H1 (cell line): Measurements from ENCODE around the gene LPP. TPM values are rescaled to one million over a fixed set of nuclear protein-coding genes. Genes with fewer than 3 reads are reported as not detected.

Experiments
- CTCF ChIA-PET: fragments of 300-600 bp; sonication (Branson Sonifier 250); formaldehyde crosslinking; loops from one replicate; lab custom pipeline; 2021; ENCODE audit not compliant: partially characterized antibody; lab: Charles Lee
- POLR2A ChIA-PET: fragments of 300-600 bp; sonication (Branson Sonifier 250); formaldehyde crosslinking; loops from one replicate; lab custom pipeline; 2021; ENCODE audit warnings: inconsistent platforms; ENCODE audit not compliant: partially characterized antibody; lab: Charles Lee
- DNase-seq, 2 experiments: peaks; one replicate each; pipeline versions ENCODE4 v3.0.0 to v3.0.0-alpha.2; 2010 to 2022; ENCODE audit warnings: low spot score in 2 of 2, low read depth in 1 of 2, mixed read lengths in 1 of 2
- FAIRE-seq: peaks from 2 replicates; lab custom pipeline; 2011; peaks lifted over from hg19 to GRCh38; lab: Jason Lieb, UNC
- H2AFZ ChIP-seq: 2 replicates; pipeline ENCODE4 v1.8.1; 2012; ENCODE audit warnings: low read length, inconsistent platforms
- H2AK5ac ChIP-seq: 2 replicates; pipeline ENCODE4 v1.6.1; 2013; ENCODE audit warnings: low read depth, low read length
- H2BK120ac ChIP-seq: replicated peaks from 2 replicates; pipeline ENCODE3; 2013; ENCODE audit warnings: low read depth, low read length, inconsistent platforms
- H2BK12ac ChIP-seq: 2 replicates; pipeline ENCODE4 v1.6.1; 2013; ENCODE audit warnings: low read depth, low read length
- H2BK15ac ChIP-seq: 2 replicates; pipeline ENCODE4 v1.6.1; 2013; ENCODE audit warnings: low read length
- H2BK20ac ChIP-seq: 2 replicates; pipeline ENCODE4 v1.6.1; 2013; ENCODE audit warnings: low read length
- H2BK5ac ChIP-seq: 2 replicates; pipeline ENCODE4 v1.6.1; 2013; ENCODE audit warnings: low read depth, low read length
- H3K14ac ChIP-seq: 2 replicates; pipeline ENCODE4 v1.6.1; 2013; ENCODE audit warnings: inconsistent platforms; ENCODE audit not compliant: insufficient read length
- H3K18ac ChIP-seq: 2 replicates; pipeline ENCODE4 v1.6.1; 2013; ENCODE audit warnings: low read length; ENCODE audit errors: extremely low read depth
- H3K23ac ChIP-seq: 2 replicates; pipeline ENCODE4 v1.6.1; 2013; ENCODE audit warnings: inconsistent platforms; ENCODE audit not compliant: insufficient read length
- H3K23me2 ChIP-seq: 2 replicates; pipeline ENCODE4 v1.6.1; 2013; ENCODE audit warnings: low read depth, low read length
- H3K27ac ChIP-seq: 2 replicates; pipeline ENCODE4 v1.6.1; 2011; ENCODE audit warnings: low read depth, low read length, inconsistent platforms
- H3K27me3 ChIP-seq, 4 experiments: replicated peaks in 1 of 4; 1 replicate in 1 of 4; 2 replicates in 3 of 4; pipeline versions ENCODE4 v1.6.1 to v1.8.1; 2011 to 2013; ENCODE audit warnings: low read length in 3 of 4, mild to moderate bottlenecking in 3 of 4, inconsistent platforms in 2 of 4, mixed read lengths in 2 of 4, moderate library complexity in 1 of 4; ENCODE audit not compliant: control insufficient read depth in 3 of 4, insufficient read depth in 3 of 4; ENCODE audit errors: extremely low read depth in 1 of 4
- H3K36me3 ChIP-seq, 4 experiments: 2 replicates each; pipeline versions ENCODE4 v1.6.1 to v1.8.1; 2011 to 2013; ENCODE audit warnings: mild to moderate bottlenecking in 4 of 4, low read length in 3 of 4, moderate library complexity in 2 of 4, control low read depth in 1 of 4, inconsistent platforms in 1 of 4; ENCODE audit not compliant: insufficient read depth in 4 of 4, control insufficient read depth in 2 of 4
- H3K4ac ChIP-seq: replicated peaks from 2 replicates; pipeline ENCODE3; 2013; ENCODE audit warnings: low read length, low read depth, mixed read lengths, inconsistent platforms; ENCODE audit not compliant: insufficient read length
- H3K4me1 ChIP-seq, 4 experiments: replicated peaks in 1 of 4; 1 replicate in 1 of 4; 2 replicates in 3 of 4; pipeline versions ENCODE4 v1.6.1 to v1.8.1; 2011 to 2013; ENCODE audit warnings: low read length in 3 of 4, inconsistent platforms in 2 of 4, mixed read lengths in 1 of 4; ENCODE audit not compliant: insufficient read depth in 4 of 4, control insufficient read depth in 3 of 4
- H3K4me2 ChIP-seq, 2 experiments: 2 replicates each; pipeline versions ENCODE4 v1.6.1 to v1.8.1; 2011 to 2013; ENCODE audit warnings: low read depth in 2 of 2, low read length in 2 of 2, control low read depth in 1 of 2, inconsistent platforms in 1 of 2, mild to moderate bottlenecking in 1 of 2; ENCODE audit not compliant: insufficient read depth in 1 of 2
- H3K4me3 ChIP-seq, 4 experiments: fragments of 200-600, 300-600 bp in 1 of 4; sonication (generic), shearing (Covaris generic), sonication (Bioruptor Twin) in 1 of 4; 2 replicates each; pipeline versions ENCODE4 v1.5.1 to v1.8.1; 2011 to 2016; ENCODE audit warnings: low read length in 4 of 4, low read depth in 3 of 4, control low read depth in 2 of 4, inconsistent platforms in 2 of 4, mild to moderate bottlenecking in 2 of 4, mixed read lengths in 1 of 4, moderate library complexity in 1 of 4; ENCODE audit not compliant: insufficient read depth in 2 of 4; ENCODE audit errors: extremely low read depth in 1 of 4
- H3K56ac ChIP-seq: replicated peaks from 2 replicates; pipeline ENCODE3; 2013; ENCODE audit warnings: low read depth, mild to moderate bottlenecking, mixed read lengths, low read length, inconsistent platforms; ENCODE audit not compliant: insufficient read length
- H3K79me1 ChIP-seq: 2 replicates; pipeline ENCODE4 v1.6.1; 2013; ENCODE audit warnings: low read depth, low read length, control low read depth
- H3K79me2 ChIP-seq, 2 experiments: 2 replicates each; pipeline versions ENCODE4 v1.6.1 to v1.8.1; 2012 to 2013; ENCODE audit warnings: low read length in 2 of 2, mild to moderate bottlenecking in 2 of 2, inconsistent platforms in 1 of 2; ENCODE audit not compliant: insufficient read depth in 2 of 2, control insufficient read depth in 1 of 2
- H3K9ac ChIP-seq, 4 experiments: replicated peaks in 1 of 4; 1 replicate in 1 of 4; 2 replicates in 3 of 4; pipeline versions ENCODE4 v1.6.1 to v1.8.1; 2011 to 2013; ENCODE audit warnings: low read depth in 3 of 4, low read length in 3 of 4, control low read depth in 2 of 4, mild to moderate bottlenecking in 2 of 4, moderate library complexity in 2 of 4, inconsistent platforms in 1 of 4; ENCODE audit errors: extremely low read depth in 1 of 4
- H3K9me3 ChIP-seq, 2 experiments: 2 replicates each; pipeline versions ENCODE4 v1.6.1 to v1.8.1; 2012 to 2013; ENCODE audit warnings: mild to moderate bottlenecking in 2 of 2, moderate library complexity in 2 of 2, control low read depth in 1 of 2, inconsistent platforms in 1 of 2, low read depth in 1 of 2, low read length in 1 of 2, mixed read lengths in 1 of 2; ENCODE audit not compliant: insufficient read depth in 2 of 2
- H4K20me1 ChIP-seq, 2 experiments: replicated peaks in 1 of 2; 2 replicates each; pipeline versions ENCODE3 to v1.8.1; 2011 to 2013; ENCODE audit warnings: inconsistent platforms in 2 of 2, low read length in 2 of 2, mild to moderate bottlenecking in 1 of 2; ENCODE audit not compliant: insufficient read depth in 2 of 2, control insufficient read depth in 1 of 2
- H4K5ac ChIP-seq: 2 replicates; pipeline ENCODE4 v1.6.1; 2013; ENCODE audit warnings: low read length, low read depth, mixed read lengths, inconsistent platforms; ENCODE audit not compliant: insufficient read length
- H4K8ac ChIP-seq: 2 replicates; pipeline ENCODE4 v1.8.0; 2013; ENCODE audit warnings: mild to moderate bottlenecking, moderate library complexity, low read length, inconsistent platforms; ENCODE audit not compliant: insufficient read depth; ENCODE audit errors: extremely low read depth
- H4K91ac ChIP-seq: replicated peaks from 2 replicates; pipeline ENCODE3; 2013; ENCODE audit warnings: low read length, mixed read lengths, inconsistent platforms; ENCODE audit not compliant: insufficient read length
- BACH1 ChIP-seq: IDR thresholded peaks from 2 replicates; pipeline ENCODE4 v1.6.1; 2012; ENCODE audit warnings: low read length, improper control_type of control experiment
- CREB1 ChIP-seq: IDR thresholded peaks from 2 replicates; pipeline ENCODE4 v1.6.1; 2012; ENCODE audit warnings: inconsistent platforms
- EP300 ChIP-seq, 2 experiments: IDR thresholded peaks; 1 replicate in 1 of 2; 2 replicates in 1 of 2; pipeline ENCODE4 v1.6.1; 2011 to 2012; ENCODE audit warnings: low read depth in 2 of 2, low read length in 2 of 2, mild to moderate bottlenecking in 2 of 2, borderline replicate concordance in 1 of 2, inconsistent platforms in 1 of 2, moderate library complexity in 1 of 2
- GTF2F1 ChIP-seq: IDR thresholded peaks from 2 replicates; pipeline ENCODE4 v1.6.1; 2012; ENCODE audit warnings: low read depth, low read length, improper control_type of control experiment, borderline replicate concordance
- JUN ChIP-seq: IDR thresholded peaks from 2 replicates; pipeline ENCODE4 v1.6.1; 2011; ENCODE audit warnings: low read depth, mild to moderate bottlenecking, improper control_type of control experiment, low read length
- SP2 ChIP-seq: IDR thresholded peaks from 2 replicates; pipeline ENCODE4 v1.6.1; 2012; ENCODE audit warnings: mild to moderate bottlenecking, low read length, inconsistent platforms
- TCF12 ChIP-seq: IDR thresholded peaks from 2 replicates; pipeline ENCODE4 v1.6.1; 2011; ENCODE audit warnings: low read depth, mild to moderate bottlenecking, low read length
- TEAD4 ChIP-seq: IDR thresholded peaks from 2 replicates; pipeline ENCODE4 v1.6.1; 2012; ENCODE audit warnings: low read depth, low read length, inconsistent platforms, mixed read lengths
- ZNF274 ChIP-seq: IDR thresholded peaks from 2 replicates; pipeline ENCODE4 v1.7.0; 2012; ENCODE audit warnings: low read length, borderline replicate concordance; ENCODE audit errors: extremely low read depth
- WGBS, 2 experiments: shearing (Covaris generic) in 1 of 2; methylation state at CpG; one replicate each; pipeline versions ENCODE4 v1.1.6 to v1.1.7; 2013 to 2015; ENCODE audit warnings: low lambda C conversion rate in 2 of 2, mixed read lengths in 2 of 2, inconsistent platforms in 1 of 2, low coverage in 1 of 2, missing lambda C conversion rate in 1 of 2; ENCODE audit not compliant: insufficient replicate concordance in 2 of 2, insufficient coverage in 1 of 2, insufficient read length in 1 of 2; ENCODE audit errors: extremely low coverage in 1 of 2, missing lambda C conversion rate in 1 of 2; 5-methylcytosine and 5-hydroxymethylcytosine counted together
- polyA plus RNA-seq, 7 experiments: library from polyadenylated mRNA; depleted of rRNA in 3 of 7; stranded (reverse) in 5 of 7; unstranded in 2 of 7; fragments of >200 nt in 5 of 7; fragments of 200-250 nt in 2 of 7; gene quantifications; 1 replicate in 5 of 7; 2 replicates in 1 of 7; 4 replicates in 1 of 7; pipeline versions ENCODE4 v1.2.1 to v1.2.3, GENCODE V29; 2011 to 2013; ENCODE audit warnings: missing spikeins in 2 of 7, mixed read lengths in 2 of 7
- total RNA-seq: library from RNA; stranded (reverse); fragmentation: NEBNext Ultra II Directional; extraction: Animal tissue kit (Norgen Biotek cat#: 25700); gene quantifications from 2 replicates; pipeline ENCODE4 v1.2.1, GENCODE V29; 2021

The LPP gene
- total and polyA plus RNA-seq, 2 of the 8 experiments (the other 6 are each of a cell fraction or from before 2014, with no cell fraction given), result 10.0 to 53.3 TPM

DNA sequence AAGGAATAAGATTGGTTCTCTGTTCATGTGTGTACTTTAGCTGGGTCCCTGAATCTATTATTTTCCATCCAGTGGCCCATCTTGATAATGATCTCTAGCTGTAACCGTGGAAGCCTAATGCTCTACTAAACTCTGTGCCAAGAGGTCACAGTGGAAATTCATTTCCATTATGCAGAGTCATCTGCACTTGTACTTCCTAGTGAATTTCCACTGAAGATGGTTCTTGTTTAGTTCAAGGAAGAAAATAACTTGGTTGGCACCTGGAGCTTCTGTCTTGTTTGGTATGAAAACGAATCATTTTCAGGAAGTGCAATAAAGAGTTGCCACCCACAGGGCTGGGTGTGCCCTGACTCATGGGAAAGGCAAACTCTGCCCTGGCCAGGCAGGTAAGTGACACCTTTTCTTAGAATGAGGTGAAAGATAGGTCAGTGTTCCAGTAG is 10.3 kb downstream of the LPP start:
- POLR2A ChIA-PET, result interaction anchor here (1.3 to 4.3 kb wide), 2 partner anchors 9 to 11 kb away, joined by 4 to 19 read pairs; partner anchors contain the start of gene LPP
- Histone ChIP-seq H2AK5ac (no peak overlapping the region), H2BK20ac (no peak overlapping the region), H3K36me3 (no peaks in the 10 kb centered on the region), H2BK120ac (no peak overlapping the region), H3K27me3 (no peaks in the 10 kb centered on the region), H3K4me3 (no peak overlapping the region), H4K5ac (no peak overlapping the region), H2BK5ac (no peak overlapping the region), H3K14ac (no peak overlapping the region), H2BK12ac (no peak overlapping the region), H3K79me2 (peaks cover 0 to 86% of the 10 kb centered on the region in 2 experiments; a peak in 3 of 4 replicates), H3K9ac (no peak overlapping the region), H3K4me1 (peaks cover 0 to 5% (median 2%) of the 10 kb centered on the region in 4 experiments; a peak in 3 of 7 replicates), H3K79me1 (peaks cover 3% of the 10 kb centered on the region; the same call in 1 of the 2 replicates), H3K27ac (no peak overlapping the region), H2AFZ (no peak overlapping the region), H3K23ac (no peak overlapping the region), H3K56ac (no peak overlapping the region), H3K9me3 (no peaks in the 10 kb centered on the region), H3K23me2 (no peaks in the 10 kb centered on the region), H4K8ac (no peak overlapping the region), H3K4me2 (no peak overlapping the region)
- WGBS, 2 experiments, result 91% methylated on average over 2 of the region's 2 CpGs; no CpG with 5 or more reads in 1 of the 2 experiments
- FAIRE-seq (no peak), DNase-seq (no peak)
- TF ChIP-seq ZNF274, result no peak
- no peak for TF ChIP-seq CREB1
- no peak for TF ChIP-seq TCF12
- TF ChIP-seq GTF2F1, result no peak
- no peak for TF ChIP-seq EP300 (IDR thresholded peaks at IDR 0.05; ENCODE audit: borderline replicate concordance in 1 of 2, low read depth in 2 of 2, low read length in 2 of 2)
- no peak for TF ChIP-seq BACH1
- TF ChIP-seq TEAD4, result no peak
- TF ChIP-seq SP2, result no peak
- no peak for TF ChIP-seq JUN
- TF ChIP-seq, all 59 proteins: peak for 0
- H3K18ac ChIP-seq, result no peak overlapping the region
- CTCF ChIA-PET, result interaction anchor here (1.3 kb wide), 1 partner anchor 424 kb away, joined by 7 read pairs; no protein-coding TSS in a partner anchor
- no peak overlapping the region for H2BK15ac ChIP-seq
- H4K91ac ChIP-seq, result no peak overlapping the region
- H3K4ac ChIP-seq, result no peak overlapping the region
- H4K20me1 ChIP-seq, result no peaks in the 10 kb centered on the region
